ENCODE results near the gene REG4.

Gene REG4

DNA sequence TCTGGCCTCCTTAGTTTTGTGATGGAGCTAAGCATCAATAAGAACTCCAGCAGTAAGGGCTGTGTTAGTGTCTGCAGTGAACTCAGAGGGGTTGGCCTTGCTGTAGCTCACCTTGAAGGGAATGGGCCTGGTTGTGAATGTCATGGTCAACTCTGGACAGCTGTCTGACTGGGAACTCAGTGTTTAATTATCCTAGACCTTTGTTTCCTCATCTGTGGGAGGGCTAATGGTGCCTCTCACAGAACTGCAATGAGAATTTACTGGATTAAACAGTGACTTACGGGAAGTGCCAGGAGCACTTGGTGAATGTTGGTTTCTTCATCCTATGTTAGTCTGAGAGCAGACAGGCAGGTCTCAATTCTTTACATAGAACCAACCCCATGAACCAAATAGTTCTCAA, 66.2 kb downstream of the REG4 start:
- no peak for DNase-seq (ENCODE audit: low read depth, low spot score)
- Histone ChIP-seq H3K4me3 (ENCODE audit: low read length) (no peak overlapping the region), H3K27me3 (ENCODE audit: control insufficient read depth, insufficient read depth, low read length) (no peaks in the 10 kb centered on the region), H3K9me3 (ENCODE audit: control insufficient read depth, insufficient read depth, low read length) (no peaks in the 10 kb centered on the region), H3K27ac (ENCODE audit: low read length) (no peak overlapping the region), H3K4me1 (ENCODE audit: control insufficient read depth, insufficient read depth, low read length) (peaks cover 3% of the 10 kb centered on the region; the same call in 1 of the 2 replicates), H3K36me3 (ENCODE audit: control insufficient read depth, insufficient read depth, low read length) (peaks cover 38% of the 10 kb centered on the region)
- no CpG with 5 or more reads among the region's 1 CpG for WGBS (ENCODE audit: insufficient coverage, insufficient read length)

- WGBS (ENCODE audit: insufficient coverage, insufficient read length) = no CpG with 5 or more reads among the region's 1 CpG
- Histone ChIP-seq H3K36me3 (ENCODE audit: control insufficient read depth, insufficient read depth, low read length) (peaks cover 40% of the 10 kb centered on the region), H3K27me3 (ENCODE audit: control insufficient read depth, insufficient read depth, low read length) (no peaks in the 10 kb centered on the region), H3K9me3 (ENCODE audit: control insufficient read depth, insufficient read depth, low read length) (no peaks in the 10 kb centered on the region), H3K4me1 (ENCODE audit: control insufficient read depth, insufficient read depth, low read length) (peaks cover 3% of the 10 kb centered on the region; the same call in 1 of the 2 replicates), H3K27ac (ENCODE audit: low read length) (no peak overlapping the region), H3K4me3 (ENCODE audit: low read length) (no peak overlapping the region)
- DNase-seq (ENCODE audit: low read depth, low spot score) = no peak
Measured at GRCh38 chr1:119744598-119744942, 66.7 kb downstream of the REG4 start.
